HL-60 (cell line): ENCODE data around the gene NRCAM.

Experiments used
- CTCF ChIP-seq: IDR thresholded peaks from one replicate; pipeline ENCODE4 v1.5.1; 2011; ENCODE audit warnings: low read length, control low read depth, inconsistent platforms; ENCODE audit not compliant: insufficient read depth
- GABPA ChIP-seq: IDR thresholded peaks from 2 replicates; pipeline ENCODE4 v1.6.1; 2012; ENCODE audit warnings: low read depth
- REST ChIP-seq: IDR thresholded peaks from 2 replicates; pipeline ENCODE4 v1.6.1; 2012; ENCODE audit warnings: low read depth; ENCODE audit not compliant: insufficient replicate concordance

- TF ChIP-seq CTCF, result no peak
- no peak for TF ChIP-seq REST
- no peak for TF ChIP-seq GABPA
Measured at GRCh38 chr7:108431099-108431498, 25.1 kb downstream of the NRCAM start.
